ENCODE results near the gene PTPRB.

GRCh38 chr12:70639535-70639934, 2.3 kb upstream of the PTPRB start:
- TF ChIP-seq MXI1 (IDR thresholded peaks at IDR 0.05; ENCODE audit: borderline replicate concordance, low read depth, low read length) (no peak), POLR2A (IDR thresholded peaks at IDR 0.05; ENCODE audit: low read depth, low read length) (no peak), RFX5 (IDR thresholded peaks at IDR 0.05; ENCODE audit: low read depth, low read length) (no peak), RCOR1 (IDR thresholded peaks at IDR 0.05; ENCODE audit: insufficient replicate concordance, low read length) (no peak), MAFK (IDR thresholded peaks at IDR 0.05; ENCODE audit: low read depth, low read length) (no peak), CEBPB (IDR thresholded peaks at IDR 0.05; ENCODE audit: low read depth, low read length) (no peak), BHLHE40 (IDR thresholded peaks at IDR 0.05; ENCODE audit: low read depth, low read length) (no peak)
- TF ChIP-seq, protein P1, sequence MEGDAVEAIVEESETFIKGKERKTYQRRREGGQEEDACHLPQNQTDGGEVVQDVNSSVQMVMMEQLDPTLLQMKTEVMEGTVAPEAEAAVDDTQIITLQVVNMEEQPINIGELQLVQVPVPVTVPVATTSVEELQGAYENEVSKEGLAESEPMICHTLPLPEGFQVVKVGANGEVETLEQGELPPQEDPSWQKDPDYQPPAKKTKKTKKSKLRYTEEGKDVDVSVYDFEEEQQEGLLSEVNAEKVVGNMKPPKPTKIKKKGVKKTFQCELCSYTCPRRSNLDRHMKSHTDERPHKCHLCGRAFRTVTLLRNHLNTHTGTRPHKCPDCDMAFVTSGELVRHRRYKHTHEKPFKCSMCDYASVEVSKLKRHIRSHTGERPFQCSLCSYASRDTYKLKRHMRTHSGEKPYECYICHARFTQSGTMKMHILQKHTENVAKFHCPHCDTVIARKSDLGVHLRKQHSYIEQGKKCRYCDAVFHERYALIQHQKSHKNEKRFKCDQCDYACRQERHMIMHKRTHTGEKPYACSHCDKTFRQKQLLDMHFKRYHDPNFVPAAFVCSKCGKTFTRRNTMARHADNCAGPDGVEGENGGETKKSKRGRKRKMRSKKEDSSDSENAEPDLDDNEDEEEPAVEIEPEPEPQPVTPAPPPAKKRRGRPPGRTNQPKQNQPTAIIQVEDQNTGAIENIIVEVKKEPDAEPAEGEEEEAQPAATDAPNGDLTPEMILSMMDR (conservative IDR thresholded peaks at IDR 0.05; ENCODE audit: low read depth, low read length) = no peak
- TF ChIP-seq, protein P2, sequence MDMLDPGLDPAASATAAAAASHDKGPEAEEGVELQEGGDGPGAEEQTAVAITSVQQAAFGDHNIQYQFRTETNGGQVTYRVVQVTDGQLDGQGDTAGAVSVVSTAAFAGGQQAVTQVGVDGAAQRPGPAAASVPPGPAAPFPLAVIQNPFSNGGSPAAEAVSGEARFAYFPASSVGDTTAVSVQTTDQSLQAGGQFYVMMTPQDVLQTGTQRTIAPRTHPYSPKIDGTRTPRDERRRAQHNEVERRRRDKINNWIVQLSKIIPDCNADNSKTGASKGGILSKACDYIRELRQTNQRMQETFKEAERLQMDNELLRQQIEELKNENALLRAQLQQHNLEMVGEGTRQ (IDR thresholded peaks at IDR 0.05; ENCODE audit: low read depth, low read length) = no peak
